Measurements from ENCODE around the gene PALM.

PALM gene

GRCh38 chr19:780935-781334 lies 72.2 kb downstream of the PALM start:
- H3F3A ChIP-seq (ENCODE audit: low read depth), result no peaks in the 10 kb centered on the region
- H3K79me2 ChIP-seq (ENCODE audit: insufficient read depth, low read length), result no peaks in the 10 kb centered on the region
- no peak for TF ChIP-seq CTCF (conservative IDR thresholded peaks at IDR 0.05; ENCODE audit: low read length)
- TF ChIP-seq EZH2phosphoT487 (IDR thresholded peaks at IDR 0.05; ENCODE audit: borderline replicate concordance), result no peak
- no peaks in the 10 kb centered on the region for H3K9me2 ChIP-seq (replicated peaks; ENCODE audit: low read depth, low read length)
- H3K9ac ChIP-seq (ENCODE audit: low read depth, low read length, poor library complexity, severe bottlenecking), result no peak overlapping the region
- H2AFZ ChIP-seq (ENCODE audit: low read length), result no peak overlapping the region
- H3K4me1 ChIP-seq (ENCODE audit: insufficient read depth, low read length, poor library complexity, severe bottlenecking), result no peaks in the 10 kb centered on the region
- no peaks in the 10 kb centered on the region for H3K9me3 ChIP-seq (ENCODE audit: insufficient read depth, low read depth, low read length)
- no peaks in the 10 kb centered on the region for H4K20me1 ChIP-seq (ENCODE audit: insufficient read depth, low read length, poor library complexity, severe bottlenecking)
- no peak overlapping the region for H3K4me2 ChIP-seq (ENCODE audit: low read depth, low read length, poor library complexity, severe bottlenecking)
- H3K36me3 ChIP-seq (ENCODE audit: insufficient read depth, low read length), result no peaks in the 10 kb centered on the region
- H3K4me3 ChIP-seq (ENCODE audit: low read length, poor library complexity, severe bottlenecking), result no peak overlapping the region
- no peaks in the 10 kb centered on the region for H3K27me3 ChIP-seq (ENCODE audit: insufficient read depth, low read length, poor library complexity, severe bottlenecking)

GRCh38 chr19:781800-782184 lies 73.1 kb downstream of the PALM start:
- no peak overlapping the region for H3K9ac ChIP-seq (ENCODE audit: low read depth, low read length, poor library complexity, severe bottlenecking)
- no peaks in the 10 kb centered on the region for H3K27me3 ChIP-seq (ENCODE audit: insufficient read depth, low read length, poor library complexity, severe bottlenecking)
- H3F3A ChIP-seq (ENCODE audit: low read depth), result no peaks in the 10 kb centered on the region
- H2AFZ ChIP-seq (ENCODE audit: low read length), result no peak overlapping the region
- no peaks in the 10 kb centered on the region for H3K9me2 ChIP-seq (replicated peaks; ENCODE audit: low read depth, low read length)
- H3K36me3 ChIP-seq (ENCODE audit: insufficient read depth, low read length), result no peaks in the 10 kb centered on the region
- H3K4me2 ChIP-seq (ENCODE audit: low read depth, low read length, poor library complexity, severe bottlenecking), result no peak overlapping the region
- H4K20me1 ChIP-seq (ENCODE audit: insufficient read depth, low read length, poor library complexity, severe bottlenecking), result no peaks in the 10 kb centered on the region
- TF ChIP-seq CTCF (conservative IDR thresholded peaks at IDR 0.05; ENCODE audit: low read length) (no peak), EZH2phosphoT487 (IDR thresholded peaks at IDR 0.05; ENCODE audit: borderline replicate concordance) (no peak)
- no peaks in the 10 kb centered on the region for H3K79me2 ChIP-seq (ENCODE audit: insufficient read depth, low read length)
- H3K4me1 ChIP-seq (ENCODE audit: insufficient read depth, low read length, poor library complexity, severe bottlenecking), result no peaks in the 10 kb centered on the region
- H3K4me3 ChIP-seq (ENCODE audit: low read length, poor library complexity, severe bottlenecking), result no peak overlapping the region
- no peaks in the 10 kb centered on the region for H3K9me3 ChIP-seq (ENCODE audit: insufficient read depth, low read depth, low read length)

- H3K4me2 ChIP-seq (ENCODE audit: low read depth, low read length, poor library complexity, severe bottlenecking), result no peak overlapping the region
- no peaks in the 10 kb centered on the region for H3K36me3 ChIP-seq (ENCODE audit: insufficient read depth, low read length)
- no peaks in the 10 kb centered on the region for H3K4me1 ChIP-seq (ENCODE audit: insufficient read depth, low read length, poor library complexity, severe bottlenecking)
- H3K4me3 ChIP-seq (ENCODE audit: low read length, poor library complexity, severe bottlenecking), result no peak overlapping the region
- H3K79me2 ChIP-seq (ENCODE audit: insufficient read depth, low read length), result no peaks in the 10 kb centered on the region
- H2AFZ ChIP-seq (ENCODE audit: low read length), result no peak overlapping the region
- H3K27me3 ChIP-seq (ENCODE audit: insufficient read depth, low read length, poor library complexity, severe bottlenecking), result no peaks in the 10 kb centered on the region
- no peak overlapping the region for H3K9ac ChIP-seq (ENCODE audit: low read depth, low read length, poor library complexity, severe bottlenecking)
- TF ChIP-seq CTCF (conservative IDR thresholded peaks at IDR 0.05; ENCODE audit: low read length) (no peak), EZH2phosphoT487 (IDR thresholded peaks at IDR 0.05; ENCODE audit: borderline replicate concordance) (no peak)
- no peaks in the 10 kb centered on the region for H4K20me1 ChIP-seq (ENCODE audit: insufficient read depth, low read length, poor library complexity, severe bottlenecking)
- no peaks in the 10 kb centered on the region for H3K9me2 ChIP-seq (replicated peaks; ENCODE audit: low read depth, low read length)
- H3K9me3 ChIP-seq (ENCODE audit: insufficient read depth, low read depth, low read length), result no peaks in the 10 kb centered on the region
- H3F3A ChIP-seq (ENCODE audit: low read depth), result no peaks in the 10 kb centered on the region
Observed at GRCh38 chr19:782185-782877, 73.6 kb downstream of the PALM start.
